Measurements from ENCODE around the gene RAB10.
"Not testable (repeated sequence)": the region's sequence is repeated elsewhere in the genome, so short reads cannot be mapped to it uniquely, and the experiment has no call there.

Gene RAB10

DNA sequence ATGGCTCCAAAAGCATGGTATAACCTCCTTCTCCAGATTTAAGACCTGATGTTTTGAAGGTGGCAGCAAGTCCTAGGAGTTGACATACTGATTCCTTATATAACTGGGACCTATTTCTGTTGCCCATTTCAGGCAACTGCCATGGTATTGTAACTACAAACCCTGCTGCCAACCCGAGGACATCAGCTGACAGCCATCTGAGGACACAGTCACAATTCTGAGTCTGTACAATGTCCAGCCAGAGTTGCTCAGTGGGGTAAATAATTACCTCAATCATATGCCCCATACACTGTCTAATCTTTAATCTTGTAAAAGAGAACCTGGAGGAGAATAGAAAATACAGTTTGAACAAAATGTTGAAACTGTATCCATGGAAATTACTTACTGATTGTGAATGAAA lies 130.3 kb downstream of the RAB10 start:
- no peak for DNase-seq (ENCODE audit: insufficient read length, low spot score)
- no peak for FAIRE-seq
- TF ChIP-seq, protein P1, sequence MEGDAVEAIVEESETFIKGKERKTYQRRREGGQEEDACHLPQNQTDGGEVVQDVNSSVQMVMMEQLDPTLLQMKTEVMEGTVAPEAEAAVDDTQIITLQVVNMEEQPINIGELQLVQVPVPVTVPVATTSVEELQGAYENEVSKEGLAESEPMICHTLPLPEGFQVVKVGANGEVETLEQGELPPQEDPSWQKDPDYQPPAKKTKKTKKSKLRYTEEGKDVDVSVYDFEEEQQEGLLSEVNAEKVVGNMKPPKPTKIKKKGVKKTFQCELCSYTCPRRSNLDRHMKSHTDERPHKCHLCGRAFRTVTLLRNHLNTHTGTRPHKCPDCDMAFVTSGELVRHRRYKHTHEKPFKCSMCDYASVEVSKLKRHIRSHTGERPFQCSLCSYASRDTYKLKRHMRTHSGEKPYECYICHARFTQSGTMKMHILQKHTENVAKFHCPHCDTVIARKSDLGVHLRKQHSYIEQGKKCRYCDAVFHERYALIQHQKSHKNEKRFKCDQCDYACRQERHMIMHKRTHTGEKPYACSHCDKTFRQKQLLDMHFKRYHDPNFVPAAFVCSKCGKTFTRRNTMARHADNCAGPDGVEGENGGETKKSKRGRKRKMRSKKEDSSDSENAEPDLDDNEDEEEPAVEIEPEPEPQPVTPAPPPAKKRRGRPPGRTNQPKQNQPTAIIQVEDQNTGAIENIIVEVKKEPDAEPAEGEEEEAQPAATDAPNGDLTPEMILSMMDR (IDR thresholded peaks at IDR 0.05; ENCODE audit: insufficient read depth, missing control alignments): no peak

DNA sequence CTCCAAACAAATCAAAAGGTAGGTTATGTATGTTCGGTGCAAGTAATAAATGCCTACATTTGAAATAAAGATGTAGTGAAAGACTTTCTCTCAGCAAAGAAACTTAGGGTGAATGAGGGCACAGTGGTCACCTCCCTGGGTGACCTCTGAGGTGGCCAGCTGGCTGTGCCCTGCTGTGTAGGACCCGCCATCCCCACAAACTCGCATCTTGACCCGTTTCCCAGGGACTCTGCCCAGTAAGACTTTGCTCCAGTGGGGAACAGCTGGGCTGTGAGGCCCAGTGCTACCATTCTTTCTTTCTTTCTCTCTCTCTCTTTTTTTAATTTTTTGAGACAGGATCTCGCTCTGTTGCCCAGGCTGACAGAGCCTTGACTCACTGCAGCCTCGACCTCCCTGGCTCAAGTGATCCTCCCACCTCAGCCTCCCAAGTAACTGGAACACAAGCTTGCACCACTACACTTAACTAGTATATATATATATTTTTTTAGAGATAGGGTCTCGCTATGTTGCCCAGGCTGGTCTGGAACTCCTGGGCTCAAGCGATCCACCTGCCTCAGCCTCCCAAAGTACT lies 130.8 kb downstream of the RAB10 start:
- DNase-seq (ENCODE audit: insufficient read length, low spot score) (no peak), FAIRE-seq (no peak)
- TF ChIP-seq, protein P1 (IDR thresholded peaks at IDR 0.05; ENCODE audit: insufficient read depth, missing control alignments): no peak

DNA sequence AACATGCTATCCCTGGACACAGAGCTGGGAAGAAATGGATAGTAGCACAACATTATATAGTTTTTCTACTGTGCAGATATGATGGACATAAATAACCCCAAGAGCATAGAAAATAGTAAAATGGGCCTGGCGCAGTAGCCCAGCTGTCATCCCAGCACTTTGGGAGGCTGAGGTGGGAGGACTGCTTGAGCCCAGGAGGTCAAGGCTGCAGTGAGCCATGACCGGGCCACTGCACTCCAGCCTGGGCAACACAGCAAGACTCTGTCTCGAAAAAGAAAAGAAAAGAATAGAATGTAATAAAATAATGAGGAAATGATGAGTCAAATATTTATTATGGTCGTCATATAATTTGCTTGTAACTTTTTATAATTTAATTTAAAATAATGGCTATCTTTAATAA lies 131.5 kb downstream of the RAB10 start:
- TF ChIP-seq, protein P1 (IDR thresholded peaks at IDR 0.05; ENCODE audit: insufficient read depth, missing control alignments): no peak
- DNase-seq (ENCODE audit: insufficient read length, low spot score) (no peak), FAIRE-seq (no peak)

DNA sequence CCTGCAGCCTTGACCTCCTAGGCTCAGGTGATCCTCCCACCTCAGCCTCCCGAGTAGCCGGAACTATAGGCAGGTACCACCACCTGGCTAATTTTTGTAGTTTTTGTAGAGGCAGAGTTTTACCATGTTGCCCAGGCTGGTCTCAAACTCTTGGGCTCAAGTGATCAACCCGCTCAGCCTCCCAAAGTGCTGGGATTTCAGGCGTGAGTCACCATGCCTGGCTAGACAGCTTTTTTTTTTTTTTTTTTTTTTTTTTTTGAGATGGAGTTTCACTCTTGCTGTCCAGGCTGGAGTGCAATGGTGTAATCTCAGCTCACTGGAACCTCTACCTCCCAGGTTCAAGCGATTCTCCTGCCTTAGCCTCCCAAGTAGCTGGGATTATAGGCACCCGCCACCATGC lies 132.7 kb downstream of the RAB10 start:
- DNase-seq (ENCODE audit: insufficient read length, low spot score); FAIRE-seq: not testable (repeated sequence)

DNA sequence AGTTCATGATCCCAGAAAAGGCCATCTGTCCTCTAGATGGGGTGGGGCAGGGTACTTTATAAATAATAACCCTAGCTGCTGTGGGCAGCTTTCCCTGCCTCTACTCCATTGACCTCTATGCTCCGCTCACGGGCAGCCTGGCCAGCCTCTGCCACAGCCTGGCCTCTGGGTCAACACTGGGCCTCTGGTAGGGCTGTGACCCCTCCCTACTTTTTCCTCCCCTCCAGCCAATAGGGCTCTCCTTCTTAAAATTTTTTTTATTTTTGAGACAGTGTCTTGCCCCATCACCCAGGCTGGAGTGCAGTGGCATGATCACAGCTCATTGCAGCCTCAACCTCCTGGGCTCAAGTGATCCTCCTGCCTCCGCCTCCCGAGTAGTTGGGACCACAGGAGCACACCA lies 134.9 kb downstream of the RAB10 start:
- DNase-seq (ENCODE audit: insufficient read length, low spot score): no peak
- TF ChIP-seq, protein P1 (IDR thresholded peaks at IDR 0.05; ENCODE audit: insufficient read depth, missing control alignments): no peak
- FAIRE-seq: no peak

DNA sequence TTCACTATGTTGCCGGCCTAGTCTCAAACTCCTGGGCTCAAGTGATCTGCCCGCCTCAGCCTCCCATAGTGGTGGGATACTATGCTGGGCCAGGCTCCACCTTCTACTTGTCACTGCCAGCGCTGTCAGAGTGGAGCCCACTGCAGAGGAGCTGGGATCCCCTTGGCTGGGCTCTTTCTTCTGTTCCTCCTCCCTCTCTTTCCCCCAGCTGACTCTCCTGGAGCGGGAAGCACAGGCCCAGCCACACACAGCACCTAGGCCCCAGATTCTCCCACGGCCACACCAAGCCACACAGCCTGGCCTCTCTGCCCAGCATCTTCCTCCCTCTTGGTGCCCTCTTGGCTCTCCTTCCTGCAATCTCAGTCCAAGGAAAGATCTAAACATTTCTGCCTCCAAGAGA lies 135.3 kb downstream of the RAB10 start:
- FAIRE-seq: no peak
- TF ChIP-seq, protein P1 (IDR thresholded peaks at IDR 0.05; ENCODE audit: insufficient read depth, missing control alignments): no peak

DNA sequence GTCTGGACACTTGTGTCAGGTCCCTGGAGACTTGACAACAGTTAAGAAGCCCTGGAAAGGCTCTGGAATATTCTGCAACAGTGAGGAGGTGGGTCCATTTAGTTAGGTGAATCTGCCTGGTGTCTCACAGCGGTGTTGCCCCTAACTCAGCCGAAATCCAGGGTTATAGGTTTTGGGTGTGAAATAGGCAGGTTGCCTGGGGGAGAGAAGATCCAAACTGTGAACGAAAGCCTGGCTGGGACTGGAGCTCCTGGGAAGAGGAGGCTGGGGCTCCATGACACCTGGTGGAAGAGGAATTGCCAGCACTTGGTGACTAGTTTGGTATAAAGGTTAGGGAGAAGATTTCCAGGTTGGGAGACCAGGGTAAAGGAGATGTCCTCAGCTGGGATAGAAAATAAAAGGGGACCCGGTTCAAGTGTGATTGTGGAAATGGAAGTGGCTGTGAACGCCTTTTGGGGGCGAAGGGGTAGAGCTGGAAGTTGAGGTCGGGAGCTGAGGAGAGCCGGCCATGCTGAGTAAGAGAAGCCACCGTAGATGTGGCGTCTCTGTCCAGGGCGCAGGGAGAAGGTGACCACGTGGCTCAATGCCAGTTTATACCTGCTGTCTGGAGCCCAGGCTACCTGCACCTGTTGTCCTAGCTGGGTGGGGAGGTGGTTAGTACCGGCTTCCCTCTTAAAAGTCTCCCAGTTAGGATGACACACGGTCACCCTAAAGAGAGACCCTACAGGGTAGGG lies 136.0 kb downstream of the RAB10 start:
- TF ChIP-seq, protein P1 (IDR thresholded peaks at IDR 0.05; ENCODE audit: insufficient read depth, missing control alignments): no peak
- DNase-seq (ENCODE audit: insufficient read length, low spot score) (no peak), FAIRE-seq (no peak)

More for the DNA sequence above, 135.3 kb downstream of the RAB10 start:
- no peak for DNase-seq (ENCODE audit: insufficient read length, low spot score)
